ENCODE results near the gene IRX4.

IRX4 gene

DNA sequence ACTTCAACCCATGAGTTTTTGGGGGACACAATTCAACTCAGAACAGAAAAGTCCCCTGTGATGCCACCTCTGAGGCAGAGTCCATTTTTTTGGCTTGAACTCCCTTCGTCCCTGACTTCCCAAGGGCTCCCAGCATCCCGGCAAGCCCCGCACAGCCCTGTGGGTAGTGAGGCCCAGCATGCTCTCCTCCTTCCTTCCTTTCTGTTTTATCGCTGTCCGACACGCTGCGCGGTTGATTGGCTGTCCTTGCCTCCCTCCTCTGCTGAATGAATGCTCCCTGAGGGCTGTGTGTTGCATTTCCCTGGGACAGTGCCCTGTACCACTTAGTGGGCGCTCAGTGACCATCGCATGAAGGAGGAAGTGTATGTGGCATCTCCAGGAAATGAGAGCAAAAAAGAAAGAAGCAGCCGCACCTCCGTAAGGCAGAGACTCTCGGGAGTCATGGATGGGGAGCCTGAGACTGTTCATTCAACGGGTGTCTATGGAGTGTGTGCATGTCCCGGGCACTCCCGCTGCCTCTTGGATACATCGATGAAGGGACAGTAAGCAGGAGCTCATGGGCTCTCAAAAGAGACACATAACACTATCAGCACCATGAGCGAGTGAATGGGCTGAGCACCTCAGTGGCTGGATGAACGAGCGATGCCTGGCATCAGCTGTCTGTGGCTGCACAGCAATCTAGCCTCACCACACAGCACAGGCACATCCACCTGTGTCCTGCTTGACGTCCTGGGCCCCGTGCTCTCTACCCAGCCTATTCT is 10.1 kb upstream of the IRX4 start:
- DNase-seq (ENCODE audit: extremely low read depth in 1 of 2, low read depth in 1 of 2) = no peak

- no peak for DNase-seq (ENCODE audit: extremely low read depth in 1 of 2, low read depth in 1 of 2)
Observed at GRCh38 chr5:1892211-1892610, 9.5 kb upstream of the IRX4 start.

DNA sequence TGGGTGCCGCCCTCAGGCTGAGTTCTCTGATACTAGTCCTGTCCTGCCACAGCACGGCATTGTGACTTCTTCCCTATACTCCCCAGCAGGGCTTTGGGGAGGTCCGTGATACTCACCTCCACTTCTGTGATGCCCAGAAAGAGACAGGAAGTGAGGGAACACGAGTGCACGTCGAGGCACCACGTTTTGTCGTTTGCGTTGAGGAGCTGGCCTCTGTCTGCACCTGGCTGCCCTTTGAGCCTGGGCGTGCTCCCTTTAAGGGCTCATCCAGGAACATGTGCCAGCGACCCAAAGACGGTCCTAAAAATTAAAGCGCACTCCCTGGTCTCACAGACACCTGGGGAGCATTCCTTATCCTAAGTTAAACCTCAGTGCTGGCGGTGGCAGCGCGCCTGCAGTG is 8.7 kb upstream of the IRX4 start:
- DNase-seq (ENCODE audit: extremely low read depth in 1 of 2, low read depth in 1 of 2) = no peak

DNA sequence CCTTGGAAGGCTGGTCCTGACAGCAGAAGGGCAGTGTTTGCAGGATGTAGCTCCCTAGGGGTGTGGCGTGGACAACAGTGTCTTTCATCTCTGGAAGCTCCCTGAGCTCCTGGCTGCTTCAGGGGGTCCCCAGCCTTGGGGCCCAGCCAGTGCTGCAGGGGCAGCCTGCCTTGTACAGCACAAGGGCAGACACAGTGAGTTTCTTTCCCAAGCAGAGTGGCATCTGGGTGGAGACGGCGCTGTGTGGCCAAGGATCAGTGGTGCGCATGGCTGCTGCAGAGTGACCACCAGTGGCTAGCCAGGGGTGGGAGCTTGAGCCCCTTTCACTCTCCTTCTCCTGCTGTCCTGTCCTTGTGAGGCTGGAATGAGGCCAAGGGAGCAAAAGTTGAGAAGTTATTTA is 7.6 kb upstream of the IRX4 start:
- DNase-seq (ENCODE audit: extremely low read depth in 1 of 2, low read depth in 1 of 2) = no peak

GRCh38 chr5:1889321-1890065 is 6.8 kb upstream of the IRX4 start:
- no peak for DNase-seq (ENCODE audit: extremely low read depth in 1 of 2, low read depth in 1 of 2)

DNA sequence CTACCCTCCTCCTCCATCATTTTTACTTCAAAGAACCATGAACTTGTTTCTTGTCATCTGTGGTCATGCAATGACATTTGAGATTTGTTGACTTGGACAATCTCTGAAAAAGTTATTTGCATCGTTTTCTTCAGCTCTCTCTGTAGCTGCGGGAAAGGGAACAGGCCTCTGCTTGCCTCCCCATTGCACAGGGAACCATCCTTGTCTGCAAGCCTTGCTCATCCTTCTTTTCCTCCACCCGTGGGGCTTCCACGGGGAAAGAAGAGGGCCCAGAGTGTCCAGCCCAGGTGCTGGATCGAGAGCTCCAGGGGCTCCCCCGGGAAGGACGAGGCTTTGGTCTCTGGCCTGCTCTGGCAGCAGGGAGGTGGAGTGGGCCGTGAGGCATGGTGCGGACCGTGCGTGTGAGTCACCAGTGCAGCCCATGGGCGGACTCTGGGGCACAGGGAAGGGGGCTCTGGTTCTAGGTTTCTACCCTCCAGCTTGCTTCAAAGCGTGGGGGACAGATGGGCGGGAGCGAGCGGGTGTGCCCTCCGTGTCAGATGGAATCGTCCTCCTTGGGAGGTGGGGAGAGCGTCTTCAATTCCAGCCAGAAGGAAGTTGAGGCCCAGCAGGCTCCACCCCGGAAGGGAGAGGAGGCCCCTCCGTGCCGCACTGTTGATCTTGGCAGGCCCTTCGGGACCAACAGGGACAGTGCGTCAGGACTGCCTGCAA is 6.0 kb upstream of the IRX4 start:
- no peak for DNase-seq (ENCODE audit: extremely low read depth in 1 of 2, low read depth in 1 of 2)

GRCh38 chr5:1887588-1888360 is 5.0 kb upstream of the IRX4 start:
- no peak for DNase-seq (ENCODE audit: extremely low read depth in 1 of 2, low read depth in 1 of 2)

DNA sequence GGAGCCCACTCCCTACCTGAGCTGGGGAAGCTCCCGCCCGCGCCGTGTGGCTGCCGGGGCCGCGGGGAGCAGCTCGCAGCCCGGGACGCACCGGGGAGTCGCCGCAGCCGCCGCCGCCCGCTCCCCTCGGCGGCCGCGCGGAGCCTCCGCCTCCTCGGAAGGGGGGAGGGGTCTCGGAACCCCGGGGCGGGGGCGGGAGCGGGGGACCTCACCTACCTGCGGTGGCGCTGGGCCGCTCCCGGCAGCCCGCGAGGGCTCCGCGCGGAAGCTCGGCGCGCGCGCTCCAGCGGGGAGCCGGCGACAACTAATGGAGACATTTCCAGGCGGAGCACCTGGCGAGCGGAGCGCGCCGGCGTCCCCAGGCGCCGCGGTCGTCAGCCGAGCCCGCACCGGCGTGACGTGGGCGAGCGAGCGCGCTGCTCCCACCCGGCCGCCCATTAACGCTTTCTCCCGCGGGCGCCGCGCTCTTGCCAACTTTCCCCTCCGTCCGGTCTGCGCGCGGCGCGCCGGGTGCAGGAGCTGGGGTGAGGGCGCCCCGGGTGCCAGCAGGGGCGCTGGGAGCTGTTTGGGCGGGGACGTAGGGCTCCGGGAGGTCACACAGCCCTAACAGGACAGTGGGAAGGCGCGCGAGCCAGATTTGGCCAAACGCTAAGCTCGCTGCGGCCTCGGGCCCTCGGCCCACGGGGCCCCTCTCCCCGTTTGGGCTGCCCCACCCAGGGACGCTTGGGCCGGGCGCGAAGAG is 4.3 kb upstream of the IRX4 start:
- no peak for DNase-seq (ENCODE audit: extremely low read depth in 1 of 2, low read depth in 1 of 2)

GRCh38 chr5:1885868-1886845 is 3.4 kb upstream of the IRX4 start:
- no peak for DNase-seq (ENCODE audit: extremely low read depth in 1 of 2, low read depth in 1 of 2)

DNA sequence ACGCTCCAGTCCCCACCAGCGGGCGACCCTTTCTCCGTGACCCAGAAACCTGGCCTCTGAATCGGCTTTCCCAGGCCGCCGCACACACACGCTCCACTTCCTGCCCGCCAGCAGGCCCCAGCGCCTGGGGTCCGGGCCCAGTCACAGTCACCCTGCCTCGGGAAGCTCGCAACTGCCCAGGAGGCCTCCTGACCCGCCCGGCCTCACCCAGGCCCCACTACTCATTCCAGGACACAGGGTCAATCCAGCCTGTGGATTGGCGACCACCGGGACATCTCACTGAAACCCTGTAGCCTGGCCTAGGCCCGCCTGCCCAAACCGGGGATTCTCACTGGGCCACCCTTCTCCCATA is 2.7 kb upstream of the IRX4 start:
- DNase-seq (ENCODE audit: extremely low read depth in 1 of 2, low read depth in 1 of 2) = no peak

DNA sequence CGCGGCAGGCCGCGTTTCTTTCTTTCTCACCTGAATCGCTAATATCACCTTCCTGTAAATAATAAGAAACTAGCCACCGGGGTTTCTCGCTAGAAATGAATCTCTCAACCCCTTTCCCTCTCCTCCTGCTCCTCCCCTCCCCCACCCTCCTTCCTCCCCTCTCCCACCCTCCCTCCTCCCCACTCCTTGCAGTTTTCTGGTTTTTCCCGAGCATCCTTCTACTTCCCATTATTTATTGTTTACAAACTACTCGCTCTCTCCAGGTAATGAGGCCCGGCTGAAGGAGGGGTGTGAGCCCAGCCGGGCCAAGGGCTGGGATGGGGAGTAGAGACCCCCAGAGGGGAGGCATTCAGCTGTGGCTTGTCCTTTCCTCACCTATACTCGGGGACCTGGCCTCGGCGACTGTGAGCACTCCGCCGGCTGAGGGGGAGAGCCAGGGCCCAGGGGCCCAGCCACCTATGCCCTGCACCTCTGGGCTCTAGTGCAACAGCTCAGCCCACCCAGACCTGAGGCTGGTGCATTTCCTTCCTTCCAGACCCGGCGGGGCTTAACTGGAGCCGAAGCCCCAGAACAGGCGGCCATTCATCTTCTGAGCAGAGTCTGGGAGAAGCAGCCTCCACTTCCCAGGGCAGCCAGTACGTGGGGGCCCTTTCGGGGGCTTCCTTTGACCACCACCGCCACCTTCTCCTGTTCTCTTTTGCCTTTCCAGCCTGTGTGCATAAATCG is 2.1 kb upstream of the IRX4 start:
- DNase-seq (ENCODE audit: extremely low read depth in 1 of 2, low read depth in 1 of 2) = no peak

- no peak for DNase-seq (ENCODE audit: extremely low read depth in 1 of 2, low read depth in 1 of 2)
Observed at GRCh38 chr5:1883925-1884677, 1.4 kb upstream of the IRX4 start.

DNA sequence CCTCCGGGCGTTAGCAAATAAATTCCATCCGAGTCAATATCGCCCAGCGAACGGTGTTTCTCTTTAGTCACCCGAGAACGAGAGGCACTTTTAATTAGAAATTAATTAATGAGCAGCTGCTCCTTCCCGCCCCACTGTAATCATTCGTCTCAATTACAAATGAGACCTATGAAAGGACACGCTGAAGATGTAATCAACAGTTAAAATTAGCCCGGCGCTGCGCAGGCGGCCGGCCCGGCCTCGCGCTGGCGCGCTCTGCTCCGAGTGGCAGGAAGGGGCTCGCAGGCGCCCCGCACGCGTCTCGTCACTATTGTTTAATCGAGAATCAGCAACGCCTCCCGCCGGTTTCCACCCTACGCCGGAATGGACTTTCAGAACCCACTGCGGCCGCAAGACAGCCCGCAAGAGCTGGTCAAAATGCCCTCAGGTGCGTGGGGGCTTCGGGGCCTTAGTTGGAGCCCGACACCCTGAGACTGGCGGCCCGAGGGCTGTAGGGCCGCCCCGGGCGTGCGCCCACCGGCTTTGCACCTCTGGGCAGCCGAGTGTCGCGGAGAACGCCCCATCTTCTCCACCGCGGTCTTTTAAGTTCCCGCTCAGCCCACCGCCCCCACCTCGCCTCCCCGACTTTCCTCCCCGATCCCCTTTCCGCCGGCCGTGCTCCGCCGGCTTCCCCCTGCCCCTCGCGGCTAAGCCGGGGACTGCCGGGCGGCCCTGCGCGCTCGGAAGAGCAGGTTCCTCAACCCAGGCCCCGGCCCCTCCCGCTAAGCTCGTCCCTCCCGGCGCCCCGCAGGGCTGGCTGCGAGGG is 597 bp upstream of the IRX4 start:
- no peak for DNase-seq (ENCODE audit: extremely low read depth in 1 of 2, low read depth in 1 of 2)

DNA sequence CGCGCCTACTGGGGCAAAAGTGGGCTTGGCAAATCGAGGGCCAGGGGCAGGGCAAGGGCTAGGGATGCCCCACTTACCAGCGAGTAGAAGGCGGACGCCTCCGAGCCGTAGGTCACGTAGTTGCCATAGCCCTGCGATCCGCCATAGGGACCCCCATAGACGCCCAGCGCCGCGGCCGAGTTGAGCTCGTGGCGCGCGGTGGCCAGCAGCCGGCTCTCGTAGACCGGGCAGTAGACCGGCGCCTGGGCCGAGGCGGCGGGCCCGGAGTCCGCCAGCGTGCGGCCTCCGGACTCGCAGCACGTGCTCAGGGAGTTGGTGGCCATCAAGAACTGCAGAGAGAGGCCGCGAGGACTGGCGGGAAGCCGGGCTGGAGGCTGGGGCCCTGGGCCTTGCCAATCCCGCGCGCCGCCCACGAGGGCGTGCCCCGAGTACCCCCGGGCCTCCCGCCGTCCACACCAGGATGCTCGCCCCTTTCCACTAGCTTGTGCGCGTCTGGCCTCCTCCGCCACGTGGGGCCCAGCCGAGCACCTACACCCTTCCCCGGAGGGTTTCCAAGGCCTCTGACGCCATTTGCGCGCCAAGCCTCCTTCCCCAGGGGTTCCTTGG is 891 bp downstream of the IRX4 start:
- DNase-seq (ENCODE audit: extremely low read depth in 1 of 2, low read depth in 1 of 2) = no peak

GRCh38 chr5:1881098-1881572 is 1.6 kb downstream of the IRX4 start:
- DNase-seq (ENCODE audit: extremely low read depth in 1 of 2, low read depth in 1 of 2) = no peak

DNA sequence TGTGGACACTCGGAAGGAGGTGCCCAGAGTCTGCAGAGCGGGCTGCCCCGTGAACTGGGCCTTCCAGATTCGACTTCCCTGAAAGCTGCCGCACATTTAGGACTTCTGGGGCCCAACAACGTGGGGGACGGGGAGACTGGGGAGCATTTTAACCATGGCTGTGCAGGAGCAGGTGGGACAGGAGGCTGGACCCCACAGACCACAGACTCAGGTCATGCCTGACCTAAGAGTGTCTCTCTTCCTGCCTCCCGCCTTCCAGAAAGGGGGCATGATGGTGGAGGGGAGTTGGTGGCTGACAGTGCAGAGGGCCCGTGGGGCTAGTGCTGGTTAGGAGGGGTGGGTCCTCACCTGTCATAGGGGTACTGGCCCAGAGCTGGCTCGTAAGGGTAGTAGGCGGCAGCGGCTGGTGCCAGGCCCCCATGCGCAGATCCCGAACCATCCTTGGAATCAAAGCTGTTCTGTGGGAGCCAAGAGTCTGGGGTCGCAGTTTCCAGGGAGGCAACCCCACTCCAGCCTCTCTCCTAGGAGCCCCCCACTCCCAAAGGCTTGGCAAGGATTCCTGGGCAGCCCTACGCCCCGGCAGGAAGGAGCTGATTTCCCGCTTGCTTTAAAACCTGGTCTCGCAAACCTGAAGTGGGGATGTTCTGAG is 2.2 kb downstream of the IRX4 start:
- no peak for DNase-seq (ENCODE audit: extremely low read depth in 1 of 2, low read depth in 1 of 2)
